ENCODE data around the gene UVRAG.

The UVRAG gene

GRCh38 chr11:75900848-75901247 lies 85.8 kb downstream of the UVRAG start:
- Histone ChIP-seq H3K9ac (ENCODE audit: low read length) (no peak overlapping the region), H3K4me3 (ENCODE audit: low read length) (no peak overlapping the region), H3K4me2 (ENCODE audit: low read length) (peak overlapping the region; percentile 97), H3K27ac (ENCODE audit: low read length) (peak overlapping the region; percentile 23), H3K36me3 (replicated peaks; ENCODE audit: low read depth, low read length) (peaks cover 14% of the 10 kb centered on the region), H2AFZ (ENCODE audit: low read depth, low read length) (no peak overlapping the region), H3K4me1 (ENCODE audit: low read length) (peaks cover 87% of the 10 kb centered on the region), H3K79me2 (ENCODE audit: low read length) (peaks cover 80% of the 10 kb centered on the region), H3K27me3 (ENCODE audit: low read depth, low read length) (no peaks in the 10 kb centered on the region), H4K20me1 (ENCODE audit: insufficient read depth, low read length) (peaks cover 44% of the 10 kb centered on the region), H3K9me3 (ENCODE audit: insufficient read depth, low read length) (no peaks in the 10 kb centered on the region)
- TF ChIP-seq, protein P1, sequence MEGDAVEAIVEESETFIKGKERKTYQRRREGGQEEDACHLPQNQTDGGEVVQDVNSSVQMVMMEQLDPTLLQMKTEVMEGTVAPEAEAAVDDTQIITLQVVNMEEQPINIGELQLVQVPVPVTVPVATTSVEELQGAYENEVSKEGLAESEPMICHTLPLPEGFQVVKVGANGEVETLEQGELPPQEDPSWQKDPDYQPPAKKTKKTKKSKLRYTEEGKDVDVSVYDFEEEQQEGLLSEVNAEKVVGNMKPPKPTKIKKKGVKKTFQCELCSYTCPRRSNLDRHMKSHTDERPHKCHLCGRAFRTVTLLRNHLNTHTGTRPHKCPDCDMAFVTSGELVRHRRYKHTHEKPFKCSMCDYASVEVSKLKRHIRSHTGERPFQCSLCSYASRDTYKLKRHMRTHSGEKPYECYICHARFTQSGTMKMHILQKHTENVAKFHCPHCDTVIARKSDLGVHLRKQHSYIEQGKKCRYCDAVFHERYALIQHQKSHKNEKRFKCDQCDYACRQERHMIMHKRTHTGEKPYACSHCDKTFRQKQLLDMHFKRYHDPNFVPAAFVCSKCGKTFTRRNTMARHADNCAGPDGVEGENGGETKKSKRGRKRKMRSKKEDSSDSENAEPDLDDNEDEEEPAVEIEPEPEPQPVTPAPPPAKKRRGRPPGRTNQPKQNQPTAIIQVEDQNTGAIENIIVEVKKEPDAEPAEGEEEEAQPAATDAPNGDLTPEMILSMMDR (IDR thresholded peaks at IDR 0.05; ENCODE audit: low read depth, low read length), result no peak
- TF ChIP-seq EZH2phosphoT487 (IDR thresholded peaks at IDR 0.05; ENCODE audit: low read depth), result no peak

- no peak overlapping the region for H2AFZ ChIP-seq (ENCODE audit: low read depth, low read length)
- H3K4me1 ChIP-seq (ENCODE audit: low read length), result peaks cover 90% of the 10 kb centered on the region
- H3K79me2 ChIP-seq (ENCODE audit: low read length), result peaks cover 89% of the 10 kb centered on the region
- TF ChIP-seq, protein P1 (IDR thresholded peaks at IDR 0.05; ENCODE audit: low read depth, low read length), result no peak
- TF ChIP-seq EZH2phosphoT487 (IDR thresholded peaks at IDR 0.05; ENCODE audit: low read depth), result no peak
- H3K9me3 ChIP-seq (ENCODE audit: insufficient read depth, low read length), result no peaks in the 10 kb centered on the region
- H3K27ac ChIP-seq (ENCODE audit: low read length), result peak overlapping the region; percentile 41; the same call in 1 of the 2 replicates
- H3K9ac ChIP-seq (ENCODE audit: low read length), result peak overlapping the region; percentile 53
- H3K27me3 ChIP-seq (ENCODE audit: low read depth, low read length), result no peaks in the 10 kb centered on the region
- H3K4me3 ChIP-seq (ENCODE audit: low read length), result peak overlapping the region; percentile 71
- peaks cover 47% of the 10 kb centered on the region for H4K20me1 ChIP-seq (ENCODE audit: insufficient read depth, low read length)
- peak overlapping the region; percentile 97 for H3K4me2 ChIP-seq (ENCODE audit: low read length)
- H3K36me3 ChIP-seq (replicated peaks; ENCODE audit: low read depth, low read length), result peaks cover 24% of the 10 kb centered on the region
Observed at GRCh38 chr11:75902631-75903030, 87.6 kb downstream of the UVRAG start.

DNA sequence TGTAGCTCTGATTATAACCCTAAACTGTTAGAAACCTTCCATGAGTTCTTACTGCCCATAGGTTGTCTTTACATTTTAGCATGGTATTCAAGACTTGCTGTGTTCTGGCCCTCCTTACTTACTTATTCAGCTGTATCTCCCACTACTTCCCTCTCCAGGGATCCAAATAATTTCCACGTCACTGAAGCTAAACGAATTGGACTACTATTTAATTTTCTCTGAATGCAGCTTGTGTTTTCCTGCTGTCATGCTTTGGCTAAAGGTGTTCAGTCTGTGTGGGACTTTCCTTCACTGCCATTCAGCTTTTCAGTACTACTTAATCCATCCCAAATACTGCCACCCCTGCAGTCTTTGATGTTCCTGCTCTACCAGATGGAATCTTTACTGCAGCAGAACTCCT lies 88.3 kb downstream of the UVRAG start:
- H3K27ac ChIP-seq (ENCODE audit: low read length), result no peak overlapping the region
- H3K9me3 ChIP-seq (ENCODE audit: insufficient read depth, low read length), result no peaks in the 10 kb centered on the region
- peaks cover 93% of the 10 kb centered on the region for H3K79me2 ChIP-seq (ENCODE audit: low read length)
- peaks cover 51% of the 10 kb centered on the region for H4K20me1 ChIP-seq (ENCODE audit: insufficient read depth, low read length)
- peaks cover 26% of the 10 kb centered on the region for H3K36me3 ChIP-seq (replicated peaks; ENCODE audit: low read depth, low read length)
- peak overlapping the region; percentile 71; the same call in 1 of the 2 replicates for H3K4me3 ChIP-seq (ENCODE audit: low read length)
- no peak overlapping the region for H2AFZ ChIP-seq (ENCODE audit: low read depth, low read length)
- no peak for TF ChIP-seq EZH2phosphoT487 (IDR thresholded peaks at IDR 0.05; ENCODE audit: low read depth)
- TF ChIP-seq, protein P1 (IDR thresholded peaks at IDR 0.05; ENCODE audit: low read depth, low read length), result no peak
- H3K4me2 ChIP-seq (ENCODE audit: low read length), result peak overlapping the region; percentile 97
- H3K4me1 ChIP-seq (ENCODE audit: low read length), result peaks cover 92% of the 10 kb centered on the region
- H3K27me3 ChIP-seq (ENCODE audit: low read depth, low read length), result no peaks in the 10 kb centered on the region
- peak overlapping the region; percentile 53; the same call in 1 of the 2 replicates for H3K9ac ChIP-seq (ENCODE audit: low read length)

- no peaks in the 10 kb centered on the region for H3K27me3 ChIP-seq (ENCODE audit: low read depth, low read length)
- peaks cover 89% of the 10 kb centered on the region for H3K4me1 ChIP-seq (ENCODE audit: low read length)
- TF ChIP-seq EZH2phosphoT487 (IDR thresholded peaks at IDR 0.05; ENCODE audit: low read depth), result no peak
- TF ChIP-seq, protein P1 (IDR thresholded peaks at IDR 0.05; ENCODE audit: low read depth, low read length), result no peak
- no peaks in the 10 kb centered on the region for H3K9me3 ChIP-seq (ENCODE audit: insufficient read depth, low read length)
- peaks cover 64% of the 10 kb centered on the region for H4K20me1 ChIP-seq (ENCODE audit: insufficient read depth, low read length)
- H3K9ac ChIP-seq (ENCODE audit: low read length), result no peak overlapping the region
- no peak overlapping the region for H3K4me2 ChIP-seq (ENCODE audit: low read length)
- peaks cover 22% of the 10 kb centered on the region for H3K36me3 ChIP-seq (replicated peaks; ENCODE audit: low read depth, low read length)
- H3K79me2 ChIP-seq (ENCODE audit: low read length), result peaks cover 96% of the 10 kb centered on the region
- H3K27ac ChIP-seq (ENCODE audit: low read length), result no peak overlapping the region
- no peak overlapping the region for H3K4me3 ChIP-seq (ENCODE audit: low read length)
- H2AFZ ChIP-seq (ENCODE audit: low read depth, low read length), result no peak overlapping the region
Observed at GRCh38 chr11:75905434-75905833, 90.4 kb downstream of the UVRAG start.

Measured in OCI-LY3 (cell line).